HG03097 (cell line): Measurements from ENCODE around the gene SBK1.
A peak's percentile ranks its signal among the peaks of the same experiment; 100 is the strongest.
"Not testable (repeated sequence)": the region's sequence is repeated elsewhere in the genome, so short reads cannot be mapped to it uniquely, and the experiment has no call there.

Experiments
- ATAC-seq: cut with Tn5 transposase; IDR thresholded peaks from one replicate; pipeline ENCODE4 v1.9.1; 2021; ENCODE audit not compliant: unreplicated experiment, low FRiP score

SBK1 gene

GRCh38 chr16:28291651-28292626 lies at the start of gene SBK1:
TSS of gene SBK1 (plus strand) at chr16:28292525. CDS start at chr16:28317392, 24,867 bp downstream.
- ATAC-seq, result peak; percentile 73

DNA sequence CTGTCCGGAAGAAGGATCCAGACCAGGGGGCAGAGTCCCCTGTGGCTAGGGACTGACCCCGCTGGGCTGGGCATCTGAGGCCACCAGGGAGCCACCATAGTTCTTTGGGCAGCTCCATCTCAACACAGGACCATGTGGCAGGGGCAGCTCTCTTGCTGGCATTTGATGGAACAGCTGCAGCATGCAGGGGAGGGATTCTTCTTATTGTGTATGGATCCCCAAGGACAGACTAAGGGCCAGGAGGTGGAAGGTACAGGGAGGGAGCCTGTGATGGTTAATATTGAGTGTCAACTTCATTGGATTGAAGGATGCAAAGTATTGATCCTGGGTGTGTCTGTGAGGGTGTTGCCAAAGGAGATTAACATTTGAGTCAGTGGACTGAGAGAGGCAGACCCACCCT lies 42.8 kb upstream of the SBK1 start:
- not testable (repeated sequence) for ATAC-seq

GRCh38 chr16:28250999-28251398 lies 41.3 kb upstream of the SBK1 start:
- ATAC-seq, result no peak

DNA sequence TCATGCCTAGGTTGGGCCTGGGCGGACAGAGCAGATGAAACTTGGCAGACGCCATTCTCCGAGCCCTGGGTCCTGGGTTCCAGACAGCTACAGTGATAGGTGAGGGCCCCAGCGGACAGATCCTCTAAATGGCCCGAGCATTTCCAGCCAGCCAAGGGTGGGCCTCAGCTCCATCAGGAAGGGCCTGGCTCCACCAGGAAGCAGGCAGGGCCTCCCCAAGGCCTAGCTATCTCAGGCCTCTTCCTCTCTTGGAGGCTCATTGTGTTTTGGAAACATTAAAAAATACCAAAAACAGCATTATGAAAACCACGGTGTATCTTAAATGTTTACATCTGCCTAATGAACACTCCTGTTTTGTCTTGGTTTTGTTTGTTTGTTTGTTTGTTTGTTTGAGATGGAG lies 38.2 kb upstream of the SBK1 start:
- ATAC-seq, result no peak

GRCh38 chr16:28255838-28256237 lies 36.5 kb upstream of the SBK1 start:
- ATAC-seq, result no peak

- ATAC-seq, result no peak
Observed at GRCh38 chr16:28257256-28257655, 35.1 kb upstream of the SBK1 start.

DNA sequence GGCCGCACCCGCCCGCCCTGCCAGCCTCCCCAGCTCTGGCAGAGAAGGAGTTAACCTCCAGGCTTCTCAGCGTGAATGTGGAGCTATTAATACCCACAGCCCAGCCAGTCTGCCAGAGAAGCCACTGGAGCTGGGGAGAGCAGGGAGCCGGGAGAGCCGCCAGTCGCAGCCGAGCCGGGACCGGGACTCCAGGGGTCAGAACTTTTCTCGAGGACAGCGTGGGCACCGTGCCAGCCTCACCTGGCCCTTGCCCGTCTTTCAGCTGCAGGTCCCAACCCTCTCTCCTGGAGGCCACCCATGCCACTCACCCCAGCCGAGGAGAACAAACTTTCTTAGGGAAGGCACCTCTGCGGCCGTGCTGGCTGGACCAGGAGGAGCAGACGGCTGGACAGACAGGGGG lies 33.8 kb upstream of the SBK1 start:
- no peak for ATAC-seq

GRCh38 chr16:28259091-28259780 lies 33.1 kb upstream of the SBK1 start:
- ATAC-seq, result no peak

GRCh38 chr16:28259781-28260150 lies 32.6 kb upstream of the SBK1 start:
- no peak for ATAC-seq

DNA sequence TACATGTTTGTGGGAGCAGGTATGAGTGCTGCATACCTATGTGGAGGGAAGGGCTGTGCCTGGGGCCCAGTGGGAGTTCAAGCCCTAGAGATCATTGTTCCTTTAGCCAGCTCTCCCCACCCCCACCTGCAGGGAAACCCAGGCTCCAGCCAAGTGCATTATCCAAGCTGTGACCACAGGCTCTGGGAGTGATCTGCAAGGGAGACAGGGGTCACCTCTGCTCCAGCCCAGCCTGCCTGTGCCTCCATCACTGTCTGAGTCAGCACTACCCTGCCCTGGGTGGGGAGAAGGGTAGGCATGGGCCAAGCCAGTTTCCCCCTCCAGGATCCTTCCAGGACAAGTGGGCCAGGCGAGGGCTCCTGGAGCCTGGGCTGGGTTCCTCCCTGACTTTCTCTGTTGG lies 32.1 kb upstream of the SBK1 start:
- ATAC-seq, result no peak

DNA sequence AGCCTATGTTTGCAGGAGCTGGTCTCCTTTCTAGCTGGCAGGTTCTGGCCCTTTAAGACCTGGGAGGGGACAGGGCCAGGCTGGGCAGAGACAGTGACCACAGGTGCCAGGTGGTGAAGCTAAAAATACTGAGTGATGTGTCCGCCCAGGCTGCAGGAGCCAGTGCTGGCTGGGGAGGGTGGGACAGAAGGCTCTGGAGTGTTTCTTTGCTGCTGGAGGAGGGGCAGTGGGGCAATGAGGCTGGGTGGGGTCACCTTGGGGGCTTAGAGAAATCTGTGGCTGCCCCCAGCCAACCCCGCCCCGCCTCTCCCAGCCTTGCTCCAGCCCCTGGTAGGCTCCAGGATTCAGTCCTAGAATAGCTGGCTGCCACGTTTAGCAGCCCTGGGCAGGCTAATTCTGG lies 30.4 kb upstream of the SBK1 start:
- no peak for ATAC-seq

GRCh38 chr16:28263305-28263704 lies 29.0 kb upstream of the SBK1 start:
- ATAC-seq, result no peak

DNA sequence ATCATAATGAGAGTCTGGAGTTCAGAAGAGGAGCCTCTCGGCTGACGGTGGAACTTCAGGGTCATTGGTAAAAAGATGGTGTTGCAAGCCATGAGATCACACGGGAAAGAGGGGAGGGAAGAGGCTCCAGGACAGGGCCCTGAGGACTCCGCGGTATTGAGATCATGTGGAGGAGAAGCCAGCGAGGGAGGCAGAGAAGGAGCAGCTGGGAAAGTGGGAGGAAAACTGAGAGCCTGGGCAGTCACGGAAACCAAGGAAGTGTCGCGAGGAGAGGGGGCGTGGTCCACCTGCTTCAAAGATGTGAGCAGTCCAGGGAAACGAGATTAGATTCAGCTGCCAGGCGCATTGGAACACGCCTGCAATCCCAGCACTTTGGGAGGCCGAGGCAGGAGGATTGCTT lies 27.7 kb upstream of the SBK1 start:
- no peak for ATAC-seq

- ATAC-seq, result no peak
Observed at GRCh38 chr16:28265822-28266221, 26.5 kb upstream of the SBK1 start.

DNA sequence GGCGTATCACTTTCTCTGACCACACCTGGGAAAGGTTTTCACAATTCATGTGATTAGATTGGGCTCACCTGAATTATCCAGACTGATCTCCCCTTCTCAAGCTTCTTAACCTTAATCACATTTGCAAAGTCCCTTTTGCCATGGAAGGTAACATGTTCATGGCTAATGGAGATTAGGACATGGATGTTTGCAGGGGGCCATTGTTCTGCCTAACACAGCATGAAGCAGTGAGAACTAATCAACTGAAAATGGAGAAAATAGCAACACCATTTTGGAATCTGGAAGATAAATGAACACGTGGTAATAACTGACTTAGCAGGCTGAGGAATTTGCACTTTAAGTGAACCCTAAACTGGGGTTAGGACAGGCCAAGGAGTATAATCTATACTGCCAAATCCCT lies 25.0 kb upstream of the SBK1 start:
- ATAC-seq, result no peak

- ATAC-seq, result no peak
Observed at GRCh38 chr16:28273511-28273910, 18.8 kb upstream of the SBK1 start.

DNA sequence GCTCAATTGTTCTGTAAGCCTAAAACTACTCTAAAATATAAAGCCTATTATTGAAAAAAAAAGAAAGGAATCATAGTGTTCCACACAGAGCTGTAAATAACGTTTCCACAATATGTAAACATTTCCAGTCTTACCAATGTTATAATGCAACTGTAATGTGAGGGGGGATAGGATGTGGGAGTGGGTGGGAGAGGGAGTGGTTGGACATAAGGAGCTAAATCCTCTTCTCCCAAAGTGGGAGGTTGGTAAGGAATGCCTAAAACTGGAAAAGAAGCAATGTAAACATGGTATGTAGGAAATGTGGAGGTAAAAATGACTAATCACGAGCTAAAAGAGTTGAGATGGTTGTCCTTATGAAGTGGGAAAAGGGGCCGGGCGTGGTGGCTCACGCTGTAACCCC lies 17.6 kb upstream of the SBK1 start:
- ATAC-seq, result no peak

DNA sequence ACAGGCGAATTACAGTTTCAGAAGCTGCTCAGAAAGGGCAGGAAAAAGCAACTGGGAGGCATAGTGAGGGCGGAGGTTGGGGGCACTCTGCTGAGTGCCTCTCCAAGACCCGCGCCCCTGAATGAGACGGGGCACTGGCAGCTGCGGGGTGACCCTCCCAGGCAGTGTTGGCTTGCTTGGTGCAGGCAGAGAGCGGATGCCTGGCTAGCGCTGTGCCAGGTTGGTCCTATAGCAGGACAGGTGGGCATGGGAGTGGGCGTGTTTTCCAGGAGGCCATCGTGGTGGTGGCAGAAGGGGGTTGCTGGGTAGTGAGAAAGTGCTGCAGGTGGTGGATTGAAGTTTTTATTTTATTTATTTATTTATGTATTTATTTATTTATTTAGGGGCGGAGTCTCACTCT lies 16.0 kb upstream of the SBK1 start:
- ATAC-seq, result no peak

GRCh38 chr16:28277537-28278388 lies 14.6 kb upstream of the SBK1 start:
- ATAC-seq, result peak; percentile 63

DNA sequence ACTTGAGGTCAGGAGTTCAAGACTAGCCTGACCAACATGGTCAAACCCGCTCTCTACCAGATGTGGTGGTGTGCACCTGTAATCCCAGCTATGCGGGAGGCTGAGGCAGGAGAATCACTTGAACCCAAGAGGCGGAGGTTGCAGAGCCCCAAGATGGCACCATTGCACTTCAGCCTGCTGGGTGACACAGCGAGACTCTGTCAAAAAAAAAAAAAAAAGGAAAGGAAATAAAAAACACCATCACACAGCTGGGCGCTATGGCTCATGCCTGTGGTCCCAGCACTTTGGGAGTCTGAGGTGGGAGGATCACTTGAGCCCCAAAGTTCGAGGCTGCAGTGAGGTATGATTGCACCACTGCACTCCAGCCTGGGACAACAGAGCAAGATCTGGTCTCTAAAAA lies 13.3 kb upstream of the SBK1 start:
- ATAC-seq, result no peak
